CD4-positive, alpha-beta T cell (primary cell): ENCODE results near the gene AFF3. TPM values are rescaled to one million over a fixed set of nuclear protein-coding genes. Genes with fewer than 3 reads are reported as not detected.

Source experiments
- ATAC-seq: fragments of 200-7000 bp; cut with Tn5 transposase; one replicate; pipeline ENCODE4 v1.10.0; 2022; ENCODE audit warnings: mild to moderate bottlenecking; ENCODE audit not compliant: poor library complexity
- CTCF ChIA-PET: fragments of 350-600 bp; sonication (Branson Sonifier 250); formaldehyde crosslinking; loops from one replicate; lab custom pipeline; 2021; ENCODE audit warnings: antibody characterized with exemption, inconsistent platforms; lab: Charles Lee
- POLR2A ChIA-PET: fragments of 350-600 bp; sonication (Branson Sonifier 250); formaldehyde crosslinking; loops from one replicate; lab custom pipeline; 2021; ENCODE audit warnings: antibody characterized with exemption, inconsistent platforms; lab: Charles Lee
- DNase-seq, 14 experiments: peaks; one replicate each; pipeline ENCODE4 v3.0.0-alpha.2; 2013 to 2020; ENCODE audit warnings: mixed read lengths in 2 of 14
- H3K27ac ChIP-seq, 2 donors: one replicate each; pipeline versions ENCODE4 v1.5.1 to v1.7.0; 2013; ENCODE audit warnings: low read length in 2 of 2, low read depth in 1 of 2, mild to moderate bottlenecking in 1 of 2
- H3K27me3 ChIP-seq, 2 experiments: 1 replicate in 1 of 2; 2 replicates in 1 of 2; pipeline versions ENCODE4 v1.6.1 to v1.7.0; 2013; ENCODE audit warnings: low read length in 2 of 2, control low read depth in 1 of 2, mild to moderate bottlenecking in 1 of 2, moderate library complexity in 1 of 2; ENCODE audit not compliant: insufficient read depth in 2 of 2, control insufficient read depth in 1 of 2
- H3K36me3 ChIP-seq: one replicate; pipeline ENCODE4 v1.6.1; 2013; ENCODE audit warnings: low read length, control low read depth; ENCODE audit not compliant: insufficient read depth
- H3K4me1 ChIP-seq: one replicate; pipeline ENCODE4 v1.6.1; 2013; ENCODE audit warnings: low read length, control low read depth; ENCODE audit not compliant: insufficient read depth
- H3K4me3 ChIP-seq: one replicate; pipeline ENCODE4 v1.5.1; 2013; ENCODE audit warnings: mild to moderate bottlenecking, low read length, moderate library complexity
- H3K9me3 ChIP-seq, 2 experiments: 1 replicate in 1 of 2; 2 replicates in 1 of 2; pipeline versions ENCODE4 v1.6.1 to v1.7.0; 2013; ENCODE audit warnings: low read length in 2 of 2, mild to moderate bottlenecking in 2 of 2, control low read depth in 1 of 2, moderate library complexity in 1 of 2; ENCODE audit not compliant: control insufficient read depth in 1 of 2, insufficient read depth in 1 of 2
- H3K27ac Mint-ChIP-seq: one replicate; pipeline ENCODE4 v1.8.0; 2020; ENCODE audit warnings: mixed read lengths
- H3K27me3 Mint-ChIP-seq: one replicate; pipeline ENCODE4 v1.8.0; 2021; ENCODE audit warnings: mixed read lengths
- H3K36me3 Mint-ChIP-seq: one replicate; pipeline ENCODE4 v1.8.0; 2021; ENCODE audit warnings: low read depth, mixed read lengths
- H3K4me1 Mint-ChIP-seq: one replicate; pipeline ENCODE4 v1.8.0; 2021; ENCODE audit warnings: low read depth, mixed read lengths
- H3K4me3 Mint-ChIP-seq: one replicate; pipeline ENCODE4 v1.8.0; 2020; ENCODE audit warnings: mild to moderate bottlenecking, mixed read lengths
- H3K9me3 Mint-ChIP-seq: one replicate; pipeline ENCODE4 v1.8.0; 2020; ENCODE audit warnings: mixed read lengths
- CTCF ChIP-seq: fragments of 200-600 bp; IDR thresholded peaks from one replicate; pipeline ENCODE4 v1.8.0; 2022; ENCODE audit warnings: antibody characterized with exemption, mild to moderate bottlenecking
- intact Hi-C, 2 experiments: fragments of 100-400 bp; cut with DNase I in 1 of 2; cut with micrococcal nuclease in 1 of 2; formaldehyde crosslinking; loops; one replicate each; pipeline versions ENCODE4 v1.15.1 to v1.9.0; 2023 to 2025; cut with DNase I, micrococcal nuclease
- total RNA-seq, 174 experiments: library from RNA in 2 of 174; stranded (reverse) in 2 of 174; gene quantifications; one replicate each; pipeline ENCODE4 v1.2.3 and lab custom pipeline; 2021 to 2026

The AFF3 gene
- total RNA-seq, 2 experiments from 2014 or later = 15.4 to 15.7 TPM

GRCh38 chr2:99571021-99571420 lies 571.4 kb downstream of the AFF3 start:
- TF ChIP-seq CTCF = no peak
- POLR2A ChIA-PET = no interaction called here

GRCh38 chr2:99569386-99569785 lies 573.0 kb downstream of the AFF3 start:
- H3K27me3 Mint-ChIP-seq = no peaks in the 10 kb centered on the region

More at GRCh38 chr2:99571021-99571420, 571.4 kb downstream of the AFF3 start:
- Mint-ChIP-seq H3K9me3 (no peaks in the 10 kb centered on the region), H3K4me1 (no peaks in the 10 kb centered on the region), H3K27ac (no peak overlapping the region), H3K27me3 (no peaks in the 10 kb centered on the region), H3K36me3 (peaks cover 18% of the 10 kb centered on the region), H3K4me3 (no peak overlapping the region)
- no peak for DNase-seq
- no peak overlapping the region for H3K4me3 ChIP-seq
- H3K4me1 ChIP-seq = no peaks in the 10 kb centered on the region
- no peaks in the 10 kb centered on the region for H3K9me3 ChIP-seq
- no peaks in the 10 kb centered on the region for H3K27me3 ChIP-seq
- no peak for ATAC-seq
- CTCF ChIA-PET = interaction anchor here (1.5 kb wide), 1 partner anchor 12 kb away, joined by 4 read pairs; no protein-coding TSS in a partner anchor
- no peaks in the 10 kb centered on the region for H3K36me3 ChIP-seq
- intact Hi-C loops = no loop called here
- H3K27ac ChIP-seq = no peak overlapping the region

GRCh38 chr2:99565227-99565626 lies 577.2 kb downstream of the AFF3 start:
- ATAC-seq = no peak
- Histone ChIP-seq H3K27ac (no peak overlapping the region), H3K9me3 (no peaks in the 10 kb centered on the region), H3K27me3 (no peaks in the 10 kb centered on the region), H3K36me3 (no peaks in the 10 kb centered on the region), H3K4me1 (no peaks in the 10 kb centered on the region), H3K4me3 (no peak overlapping the region)
- H3K4me3 Mint-ChIP-seq = no peak overlapping the region
- intact Hi-C loops = no loop called here
- no peaks in the 10 kb centered on the region for H3K4me1 Mint-ChIP-seq
- no peak for DNase-seq
- ChIA-PET CTCF (no interaction called here), POLR2A (no interaction called here)
- H3K36me3 Mint-ChIP-seq = peaks cover 13% of the 10 kb centered on the region
- no peaks in the 10 kb centered on the region for H3K9me3 Mint-ChIP-seq
- no peak for TF ChIP-seq CTCF
- H3K27ac Mint-ChIP-seq = no peak overlapping the region
- no peaks in the 10 kb centered on the region for H3K27me3 Mint-ChIP-seq

More at GRCh38 chr2:99569386-99569785, 573.0 kb downstream of the AFF3 start:
- ChIA-PET CTCF (no interaction called here), POLR2A (no interaction called here)
- Mint-ChIP-seq H3K36me3 (peaks cover 18% of the 10 kb centered on the region), H3K9me3 (no peaks in the 10 kb centered on the region), H3K27ac (no peak overlapping the region), H3K4me1 (no peaks in the 10 kb centered on the region), H3K4me3 (no peak overlapping the region)
- H3K36me3 ChIP-seq = no peaks in the 10 kb centered on the region
- no peak overlapping the region for H3K27ac ChIP-seq
- no peak overlapping the region for H3K4me3 ChIP-seq
- no peak for ATAC-seq
- intact Hi-C loops = no loop called here
- no peaks in the 10 kb centered on the region for H3K27me3 ChIP-seq
- no peaks in the 10 kb centered on the region for H3K9me3 ChIP-seq
- no peak for TF ChIP-seq CTCF
- no peaks in the 10 kb centered on the region for H3K4me1 ChIP-seq
- DNase-seq = no peak
